Measurements from ENCODE around the gene RFTN1. TPM values are rescaled to one million over a fixed set of nuclear protein-coding genes. Genes with fewer than 3 reads are reported as not detected.

RFTN1 gene
- total RNA-seq, 4 donors from 2014 or later, result 11.2 to 39.5 (median 25.6) TPM

DNA sequence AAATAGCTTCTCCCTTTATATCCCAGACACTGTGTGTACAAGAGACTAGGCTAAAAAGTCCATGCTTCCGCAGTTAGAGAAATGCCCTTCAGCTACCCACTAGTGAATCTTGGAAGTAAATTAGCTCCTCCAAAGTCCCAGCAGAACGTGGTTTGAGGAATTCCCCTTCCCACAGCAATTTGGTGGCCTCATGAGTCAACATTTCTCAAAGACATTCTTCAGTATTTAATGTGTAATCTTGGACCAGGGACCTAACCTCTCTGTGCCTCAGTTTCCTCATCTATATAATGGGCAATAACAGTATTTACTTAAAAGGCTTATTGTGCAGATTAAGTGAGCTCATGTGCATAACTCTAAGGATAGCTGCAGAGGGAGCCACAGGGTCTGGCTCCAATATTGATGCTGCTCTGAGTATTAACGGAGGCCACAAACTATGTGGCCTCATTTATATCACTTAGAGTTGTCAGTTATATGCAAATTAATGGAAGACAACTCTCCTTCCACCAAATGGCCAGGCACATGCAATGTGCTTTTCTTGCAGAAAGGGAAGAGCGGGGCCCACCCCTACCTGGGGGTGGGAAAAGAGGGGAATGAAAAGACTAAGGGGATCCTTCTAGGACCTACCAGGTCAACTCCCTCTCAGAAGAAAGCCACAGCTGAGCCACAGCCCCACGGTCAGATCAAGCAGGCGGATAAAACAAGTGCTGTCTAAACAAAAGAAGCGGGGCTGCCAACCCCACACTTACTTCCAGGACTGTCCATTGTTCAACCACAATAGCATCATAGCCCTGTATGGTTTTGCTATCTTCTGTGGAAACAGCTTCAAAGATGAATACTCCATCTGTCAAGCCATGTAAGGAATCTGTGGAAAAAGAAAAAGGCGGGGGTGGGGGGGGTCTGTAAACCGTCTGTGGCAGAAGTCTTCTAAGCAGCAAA lies 156.0 kb downstream of the RFTN1 start:
- WGBS, 2 donors, result 79 to 87% methylated on average over 9 of the region's 9 CpGs
- no peak overlapping the region for H3K4me3 ChIP-seq (ENCODE audit: low read depth, poor library complexity, severe bottlenecking)
- intact Hi-C loops (cut with DNase I; ENCODE audit: low total_unique reads), result no loop called here
- DNase-seq (ENCODE audit: low spot score in 2 of 2), result no peak
- TF ChIP-seq, protein P1, sequence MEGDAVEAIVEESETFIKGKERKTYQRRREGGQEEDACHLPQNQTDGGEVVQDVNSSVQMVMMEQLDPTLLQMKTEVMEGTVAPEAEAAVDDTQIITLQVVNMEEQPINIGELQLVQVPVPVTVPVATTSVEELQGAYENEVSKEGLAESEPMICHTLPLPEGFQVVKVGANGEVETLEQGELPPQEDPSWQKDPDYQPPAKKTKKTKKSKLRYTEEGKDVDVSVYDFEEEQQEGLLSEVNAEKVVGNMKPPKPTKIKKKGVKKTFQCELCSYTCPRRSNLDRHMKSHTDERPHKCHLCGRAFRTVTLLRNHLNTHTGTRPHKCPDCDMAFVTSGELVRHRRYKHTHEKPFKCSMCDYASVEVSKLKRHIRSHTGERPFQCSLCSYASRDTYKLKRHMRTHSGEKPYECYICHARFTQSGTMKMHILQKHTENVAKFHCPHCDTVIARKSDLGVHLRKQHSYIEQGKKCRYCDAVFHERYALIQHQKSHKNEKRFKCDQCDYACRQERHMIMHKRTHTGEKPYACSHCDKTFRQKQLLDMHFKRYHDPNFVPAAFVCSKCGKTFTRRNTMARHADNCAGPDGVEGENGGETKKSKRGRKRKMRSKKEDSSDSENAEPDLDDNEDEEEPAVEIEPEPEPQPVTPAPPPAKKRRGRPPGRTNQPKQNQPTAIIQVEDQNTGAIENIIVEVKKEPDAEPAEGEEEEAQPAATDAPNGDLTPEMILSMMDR (IDR thresholded peaks at IDR 0.05), result no peak
- TF ChIP-seq POLR2A (IDR thresholded peaks at IDR 0.05), result no peak

DNA sequence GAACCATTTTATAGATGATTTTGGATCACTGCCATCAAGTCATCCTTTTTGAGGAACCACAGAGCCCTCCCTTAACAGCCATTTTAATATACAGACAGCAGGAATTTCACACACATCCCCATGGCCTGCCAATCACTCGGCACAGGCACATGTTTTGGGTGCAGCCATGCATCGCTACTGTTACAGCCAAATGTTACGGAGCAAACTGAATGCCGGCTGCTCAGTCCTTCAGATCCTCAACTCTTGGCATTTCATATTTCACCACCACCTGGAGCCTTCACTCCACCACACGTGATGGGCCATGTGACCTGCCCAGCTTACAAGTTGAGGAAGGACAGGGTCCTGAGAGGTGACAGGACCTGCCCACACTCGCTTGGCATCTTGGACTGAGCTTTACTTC lies 157.7 kb downstream of the RFTN1 start:
- no peak for DNase-seq (ENCODE audit: low spot score in 2 of 2)
- H3K4me3 ChIP-seq (ENCODE audit: low read depth, poor library complexity, severe bottlenecking), result no peak overlapping the region
- TF ChIP-seq POLR2A (IDR thresholded peaks at IDR 0.05), result no peak
- TF ChIP-seq, protein P1 (IDR thresholded peaks at IDR 0.05), result no peak
- 92 to 99% methylated on average over 6 of the region's 6 CpGs for WGBS, 2 donors
- intact Hi-C loops (cut with DNase I; ENCODE audit: low total_unique reads), result no loop called here

- DNase-seq (ENCODE audit: low spot score in 2 of 2), result no peak
- TF ChIP-seq, protein P1 (IDR thresholded peaks at IDR 0.05), result no peak
- TF ChIP-seq POLR2A (IDR thresholded peaks at IDR 0.05), result no peak
Measured at GRCh38 chr3:16354291-16354690, 159.2 kb downstream of the RFTN1 start.

DNA sequence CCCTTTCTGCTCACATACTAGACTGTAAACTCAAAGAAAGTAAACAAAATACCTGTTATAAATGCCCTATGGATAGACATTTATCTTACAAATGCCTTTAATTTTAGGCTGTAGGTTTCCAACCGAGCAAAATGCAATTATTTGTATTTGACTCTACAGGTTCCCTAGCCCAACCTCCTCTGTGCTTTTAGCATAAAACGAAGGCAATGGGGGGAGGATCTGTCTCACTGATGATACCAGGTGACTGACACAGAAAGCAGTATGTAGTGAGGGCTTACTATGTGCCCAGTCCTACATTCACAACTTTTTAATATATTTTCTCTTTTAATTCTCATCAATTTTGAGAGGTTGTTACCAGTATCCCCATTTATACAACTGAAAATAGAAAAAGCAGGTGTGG lies 161.1 kb downstream of the RFTN1 start:
- intact Hi-C loops (cut with DNase I; ENCODE audit: low total_unique reads), result no loop called here
- TF ChIP-seq POLR2A (IDR thresholded peaks at IDR 0.05), result no peak
- TF ChIP-seq, protein P1 (IDR thresholded peaks at IDR 0.05), result no peak
- no peak overlapping the region for H3K4me3 ChIP-seq (ENCODE audit: low read depth, poor library complexity, severe bottlenecking)
- DNase-seq (ENCODE audit: low spot score in 2 of 2), result no peak
- WGBS, 2 donors, result 70 to 90% methylated on average over 2 of the region's 2 CpGs

More at GRCh38 chr3:16354291-16354690, 159.2 kb downstream of the RFTN1 start:
- H3K4me3 ChIP-seq (ENCODE audit: low read depth, poor library complexity, severe bottlenecking), result no peak overlapping the region
- intact Hi-C loops (cut with DNase I; ENCODE audit: low total_unique reads), result no loop called here
- WGBS, 2 donors, result 92 to 96% methylated on average over 3 of the region's 3 CpGs

GRCh38 chr3:16350597-16351318 lies 162.7 kb downstream of the RFTN1 start:
- intact Hi-C loops (cut with DNase I; ENCODE audit: low total_unique reads), result no loop called here
- TF ChIP-seq POLR2A (IDR thresholded peaks at IDR 0.05), result no peak
- TF ChIP-seq, protein P1 (IDR thresholded peaks at IDR 0.05), result no peak
- no peak for DNase-seq (ENCODE audit: low spot score in 2 of 2)
- no peak overlapping the region for H3K4me3 ChIP-seq (ENCODE audit: low read depth, poor library complexity, severe bottlenecking)
- WGBS, 2 donors, result 89 to 90% methylated on average over 5 of the region's 5 CpGs

Data from lower leg skin (tissue), 4 donors.